Prostate gland (tissue), 2 donors: ENCODE data around the gene ARHGAP26. TPM values are rescaled to one million over a fixed set of nuclear protein-coding genes. Genes with fewer than 3 reads are reported as not detected.

Source experiments
- DNase-seq: peaks from one replicate; pipeline ENCODE4 v3.0.0-alpha.2; 2019; ENCODE audit warnings: low spot score
- H3K27ac ChIP-seq, 2 donors: fragments of 200-600 bp; sonication (generic); 2 replicates each; pipeline ENCODE4 v1.5.1; 2017 to 2019
- H3K27me3 ChIP-seq: fragments of 200-600 bp; sonication (generic); replicated peaks from 2 replicates; pipeline ENCODE4 v1.5.1; 2019; ENCODE audit not compliant: insufficient read depth
- H3K36me3 ChIP-seq, 2 donors: fragments of 200-600 bp; sonication (generic); 1 replicate in 1 of 2; 2 replicates in 1 of 2; pipeline versions ENCODE4 v1.5.1 to v1.8.1; 2017 to 2019
- H3K4me1 ChIP-seq: fragments of 200-600 bp; sonication (generic); replicated peaks from 2 replicates; pipeline ENCODE4 v1.5.1; 2019
- H3K4me3 ChIP-seq, 2 donors: fragments of 200-600 bp; sonication (generic); 2 replicates each; pipeline ENCODE4 v1.5.1; 2017 to 2019
- H3K9me3 ChIP-seq: fragments of 200-600 bp; sonication (generic); 2 replicates; pipeline ENCODE4 v1.5.1; 2017
- CTCF ChIP-seq, 4 experiments: fragments of 200-600 bp in 2 of 4; fragments of 450-650 bp in 2 of 4; sonication (generic) in 2 of 4; IDR thresholded peaks; 1 replicate in 3 of 4; 2 replicates in 1 of 4; pipeline ENCODE4 v1.5.1; 2016 to 2019; ENCODE audit warnings: antibody characterized with exemption in 4 of 4, mild to moderate bottlenecking in 2 of 4, moderate library complexity in 2 of 4
- POLR2A ChIP-seq: fragments of 450-650 bp; IDR thresholded peaks from one replicate; pipeline ENCODE4 v1.6.1; 2016; ENCODE audit warnings: antibody characterized with exemption, mild to moderate bottlenecking
- POLR2AphosphoS5 ChIP-seq: sonication (generic); formaldehyde crosslinking; IDR thresholded peaks from one replicate; pipeline ENCODE4 v1.6.1; 2017; ENCODE audit warnings: antibody characterized with exemption
- WGBS: methylation state at CpG from one replicate; pipeline ENCODE4 v1.1.5; 2018; 5-methylcytosine and 5-hydroxymethylcytosine counted together
- intact Hi-C: fragments of 100-400 bp; cut with DNase I; formaldehyde crosslinking; loops from one replicate; pipeline ENCODE4 v1.14.2; 2022
- total RNA-seq, 2 donors: library from RNA; depleted of rRNA; stranded (reverse); fragments of >200 nt; gene quantifications; one replicate each; pipeline ENCODE4 v1.1.0, GENCODE V29; 2016

ARHGAP26 gene
- total RNA-seq, 2 donors from 2014 or later, result 11.7 to 39.8 TPM

GRCh38 chr5:143135832-143136551, 365.8 kb downstream of the ARHGAP26 start:
- no peak overlapping the region for H3K4me3 ChIP-seq
- H3K9me3 ChIP-seq, result no peaks in the 10 kb centered on the region
- H3K36me3 ChIP-seq, result no peaks in the 10 kb centered on the region
- no peaks in the 10 kb centered on the region for H3K27me3 ChIP-seq
- H3K27ac ChIP-seq, result no peak overlapping the region
- TF ChIP-seq POLR2AphosphoS5, result no peak
- no peak for TF ChIP-seq CTCF (IDR thresholded peaks at IDR 0.05)
- no peak for DNase-seq
- intact Hi-C loops, result no loop called here
- peaks cover 3% of the 10 kb centered on the region for H3K4me1 ChIP-seq
- 86% methylated on average over 5 of the region's 5 CpGs for WGBS

DNA sequence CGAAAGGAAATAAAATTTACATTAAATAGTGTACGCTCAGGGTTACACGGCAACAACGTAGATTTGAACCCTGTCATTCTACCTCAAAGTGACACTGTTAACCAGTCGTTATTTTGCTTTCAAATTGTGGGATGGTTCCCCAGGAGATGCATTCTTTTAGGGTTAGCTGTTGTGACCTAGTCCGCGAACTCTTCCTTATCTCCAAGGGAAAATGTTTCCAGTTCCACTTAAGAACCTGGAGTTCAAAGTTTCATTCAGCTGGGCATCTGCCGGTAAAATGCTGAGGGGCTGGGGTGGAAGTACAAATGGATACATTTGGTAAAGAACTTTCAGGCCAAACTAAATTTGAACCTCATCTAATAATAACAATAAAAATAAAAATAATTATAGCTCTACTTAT, 368.7 kb downstream of the ARHGAP26 start:
- peaks cover 3% of the 10 kb centered on the region for H3K4me1 ChIP-seq
- DNase-seq, result no peak
- H3K9me3 ChIP-seq, result no peaks in the 10 kb centered on the region
- no peak overlapping the region for H3K4me3 ChIP-seq
- WGBS, result 84% methylated on average over 8 of the region's 8 CpGs
- no peak for TF ChIP-seq POLR2A
- no peak for TF ChIP-seq POLR2AphosphoS5
- TF ChIP-seq CTCF (IDR thresholded peaks at IDR 0.05), result no peak
- no peaks in the 10 kb centered on the region for H3K36me3 ChIP-seq
- H3K27ac ChIP-seq, result no peak overlapping the region
- H3K27me3 ChIP-seq, result no peaks in the 10 kb centered on the region
- intact Hi-C loops, result no loop called here

- Histone ChIP-seq H3K27me3 (no peaks in the 10 kb centered on the region), H3K4me3 (no peak overlapping the region), H3K9me3 (no peaks in the 10 kb centered on the region), H3K36me3 (no peaks in the 10 kb centered on the region), H3K4me1 (peaks cover 3% of the 10 kb centered on the region), H3K27ac (no peak overlapping the region)
- no peak for DNase-seq
- no peak for TF ChIP-seq POLR2AphosphoS5
- TF ChIP-seq CTCF (IDR thresholded peaks at IDR 0.05), result no peak
- no peak for TF ChIP-seq POLR2A
- intact Hi-C loops, result no loop called here
- 98% methylated on average over 9 of the region's 9 CpGs for WGBS
These were observed 369.4 kb downstream of the ARHGAP26 start for GRCh38 chr5:143139585-143139984.

DNA sequence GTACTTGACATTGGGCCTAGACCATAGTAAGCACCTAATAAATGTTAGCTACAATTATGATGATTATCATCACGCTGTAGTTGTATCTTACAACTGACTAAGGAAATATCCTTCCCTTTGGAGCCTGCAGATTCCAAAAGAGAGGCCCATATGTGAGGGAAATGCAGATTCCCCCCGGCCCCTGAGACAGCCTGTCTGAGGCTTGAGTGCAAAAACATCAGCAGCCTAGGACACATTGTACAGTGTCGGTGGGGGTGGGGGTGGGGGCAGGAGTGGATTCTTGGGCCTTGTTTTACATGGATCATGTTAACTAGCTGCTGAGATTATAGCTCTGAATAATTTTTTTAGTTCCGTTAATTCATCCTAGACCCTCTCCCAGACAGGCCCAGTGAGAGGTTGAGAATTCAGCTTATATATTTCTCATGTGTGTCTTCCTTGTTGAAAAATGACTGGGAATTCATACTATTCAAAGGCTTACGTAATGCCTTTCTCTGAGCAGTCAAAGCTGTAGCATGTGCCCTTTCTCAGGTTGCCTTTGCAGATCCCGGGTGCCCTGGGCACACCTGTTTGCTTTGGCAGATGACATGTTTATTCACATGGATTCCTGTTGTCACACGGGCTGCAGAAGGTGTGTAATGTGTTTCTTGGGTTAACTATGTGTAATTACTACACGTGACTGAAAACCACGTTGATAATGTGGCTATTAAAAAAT, 370.5 kb downstream of the ARHGAP26 start:
- DNase-seq, result peak; percentile 90
- no peak overlapping the region for H3K4me3 ChIP-seq
- peak overlapping the region; percentile 41 to 51 for H3K27ac ChIP-seq
- intact Hi-C loops, result loop anchor here (5.0 to 10.0 kb wide), 3 partner anchors 83 to 116 kb away; no protein-coding TSS in a partner anchor
- H3K4me1 ChIP-seq, result peaks cover 3% of the 10 kb centered on the region
- 51% methylated on average over 9 of the region's 9 CpGs for WGBS
- no peaks in the 10 kb centered on the region for H3K36me3 ChIP-seq
- TF ChIP-seq CTCF (IDR thresholded peaks at IDR 0.05) (no peak), POLR2A (no peak), POLR2AphosphoS5 (peak; percentile 93)
- H3K9me3 ChIP-seq, result no peaks in the 10 kb centered on the region
- H3K27me3 ChIP-seq, result no peaks in the 10 kb centered on the region
